HG03175 (cell line): ENCODE results near the gene TMEM273.

ENCODE experiments used
- ATAC-seq: cut with Tn5 transposase; IDR thresholded peaks from one replicate; pipeline ENCODE4 v1.9.1; 2021; ENCODE audit warnings: mild to moderate bottlenecking, moderate library complexity; ENCODE audit not compliant: unreplicated experiment

Gene TMEM273

DNA sequence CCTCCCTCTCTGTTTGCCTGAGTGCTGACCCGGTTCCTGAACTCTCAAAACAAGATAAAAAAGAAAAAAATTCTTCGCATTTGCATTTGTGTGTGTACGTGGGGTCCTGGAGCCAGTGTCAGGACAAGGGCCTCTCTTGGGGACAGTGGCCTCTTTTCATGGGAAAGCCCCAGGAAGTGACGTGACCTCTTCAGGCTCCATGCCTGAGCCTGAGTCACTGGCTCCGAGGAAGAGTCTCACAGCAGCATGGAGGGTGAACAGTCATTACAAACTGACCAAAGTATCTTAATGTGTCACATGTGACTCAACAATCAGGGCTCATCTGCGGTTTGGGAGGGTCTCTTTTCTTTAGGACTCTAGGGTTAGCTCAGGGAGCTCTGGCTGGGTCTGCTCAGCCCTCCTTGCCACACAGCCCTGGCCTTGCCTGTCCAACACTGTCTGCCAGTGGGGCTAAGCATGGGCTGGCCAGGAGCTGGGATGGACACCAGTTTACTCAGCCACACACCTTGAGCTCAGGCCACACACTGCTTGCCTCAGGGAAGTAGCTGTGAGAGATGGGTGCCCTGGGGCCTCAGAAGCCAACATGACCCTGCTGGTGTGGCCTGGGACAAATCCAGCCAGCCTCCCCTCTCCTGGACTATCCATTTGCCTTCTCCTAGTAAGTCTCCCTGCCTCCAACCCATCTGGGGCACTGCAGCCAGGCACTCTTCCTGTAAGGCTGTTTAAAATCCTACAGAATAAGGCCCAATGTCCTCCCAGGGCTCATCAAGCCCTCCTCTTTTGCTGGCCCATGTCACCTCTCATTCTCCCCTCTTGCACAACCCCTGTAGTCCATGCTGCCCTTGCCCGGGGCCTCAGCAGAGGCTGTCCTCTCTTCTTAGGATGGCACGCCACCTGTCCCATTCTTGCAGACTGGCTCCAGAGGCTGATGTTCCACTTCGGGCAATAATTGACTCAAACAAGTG is 10.5 kb downstream of the TMEM273 start:
- peak; percentile 75 for ATAC-seq

DNA sequence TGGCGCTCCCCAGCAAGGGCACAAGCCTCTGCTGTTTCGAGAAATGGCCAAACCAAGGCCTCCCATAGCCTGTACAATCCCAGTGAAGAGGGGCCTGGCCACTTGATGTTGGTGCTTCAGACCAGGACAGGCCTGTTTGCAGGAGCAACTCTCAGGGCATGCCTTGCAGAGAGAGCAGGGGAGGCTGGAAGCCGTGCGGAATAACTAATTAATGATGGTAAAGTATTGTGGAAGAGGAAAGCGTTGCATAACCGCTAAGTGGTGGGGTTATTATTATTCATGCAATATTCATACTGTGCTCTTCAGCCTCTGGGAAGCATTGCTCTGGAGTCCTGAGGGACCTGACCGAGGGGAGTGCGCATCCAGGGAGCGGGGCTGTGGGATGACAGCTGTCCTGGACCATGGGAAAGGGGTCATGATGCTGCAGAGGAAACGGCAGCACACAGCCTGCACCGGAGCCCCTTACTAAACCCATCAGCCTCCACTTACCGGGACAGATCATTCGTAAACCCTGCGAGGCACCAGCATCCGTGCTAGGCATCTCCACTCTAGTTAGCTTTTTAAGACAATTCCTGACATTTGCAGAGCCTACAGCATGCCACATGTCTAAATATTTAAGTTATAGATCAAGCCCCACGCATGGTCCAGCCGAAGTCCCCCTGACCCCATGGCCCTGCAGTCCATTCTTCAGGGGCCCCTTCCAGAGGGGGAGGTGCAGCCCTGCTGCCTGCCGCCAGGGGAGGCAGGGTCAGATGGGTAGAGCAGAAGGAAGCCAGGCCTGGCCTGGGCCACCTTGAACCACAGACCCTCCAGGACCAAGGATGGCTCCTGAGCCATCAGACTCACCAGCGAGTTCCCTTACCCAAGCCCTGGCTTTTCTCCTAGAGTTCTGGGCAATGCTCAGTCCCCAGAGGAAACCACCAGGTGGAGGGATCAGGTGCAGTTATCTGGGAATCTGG is 11.6 kb downstream of the TMEM273 start:
- no peak for ATAC-seq

GRCh38 chr10:49175587-49176309 is 12.4 kb downstream of the TMEM273 start:
- ATAC-seq: no peak

DNA sequence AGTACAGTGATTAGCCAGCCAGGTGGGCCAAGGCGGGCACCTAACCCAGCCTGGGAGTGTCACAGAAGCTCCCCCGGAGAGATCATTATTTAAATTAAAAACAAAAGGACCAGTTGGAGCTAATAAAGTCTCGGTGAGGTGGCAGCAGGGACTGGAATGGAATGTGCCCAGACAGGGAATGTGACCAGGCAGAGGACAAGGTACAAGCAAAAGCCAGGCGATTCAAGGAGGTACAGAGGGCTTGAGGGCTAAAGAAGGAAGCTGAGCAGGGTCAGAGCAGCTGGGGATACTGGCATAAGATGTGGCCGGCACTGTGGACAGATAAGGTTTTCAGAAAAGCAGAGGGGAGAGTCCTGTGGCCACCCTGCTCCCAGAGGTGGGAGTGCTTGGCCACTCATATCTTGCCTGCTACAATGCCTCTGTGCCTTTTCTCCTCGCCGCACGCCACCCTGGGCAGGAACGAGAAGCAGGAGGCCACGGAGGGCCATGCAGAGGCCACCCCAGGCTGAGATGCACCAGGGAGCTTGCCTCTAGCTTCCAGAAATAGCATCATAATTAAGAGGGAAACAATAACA is 13.2 kb downstream of the TMEM273 start:
- ATAC-seq: no peak

GRCh38 chr10:49174261-49174925 is 13.8 kb downstream of the TMEM273 start:
- no peak for ATAC-seq

DNA sequence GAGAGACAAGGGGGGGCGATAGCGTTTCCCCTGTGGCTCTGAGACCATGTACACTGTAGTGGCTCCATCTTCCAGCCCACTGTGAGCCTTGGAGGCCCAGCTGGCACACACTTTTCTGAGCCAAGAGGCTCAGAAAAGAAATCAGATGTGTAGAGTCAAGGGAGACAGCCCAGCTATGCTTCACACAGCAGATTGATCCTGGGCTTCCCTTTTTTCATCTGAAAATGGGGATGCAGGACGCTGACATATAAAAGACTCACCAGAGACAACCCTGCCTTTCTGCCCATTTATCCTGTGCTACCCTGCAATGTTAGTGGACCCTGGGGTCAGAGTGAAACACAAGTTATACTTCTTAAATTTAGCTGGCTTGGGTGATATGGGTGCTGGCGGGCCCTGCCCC is 14.3 kb downstream of the TMEM273 start:
- no peak for ATAC-seq

DNA sequence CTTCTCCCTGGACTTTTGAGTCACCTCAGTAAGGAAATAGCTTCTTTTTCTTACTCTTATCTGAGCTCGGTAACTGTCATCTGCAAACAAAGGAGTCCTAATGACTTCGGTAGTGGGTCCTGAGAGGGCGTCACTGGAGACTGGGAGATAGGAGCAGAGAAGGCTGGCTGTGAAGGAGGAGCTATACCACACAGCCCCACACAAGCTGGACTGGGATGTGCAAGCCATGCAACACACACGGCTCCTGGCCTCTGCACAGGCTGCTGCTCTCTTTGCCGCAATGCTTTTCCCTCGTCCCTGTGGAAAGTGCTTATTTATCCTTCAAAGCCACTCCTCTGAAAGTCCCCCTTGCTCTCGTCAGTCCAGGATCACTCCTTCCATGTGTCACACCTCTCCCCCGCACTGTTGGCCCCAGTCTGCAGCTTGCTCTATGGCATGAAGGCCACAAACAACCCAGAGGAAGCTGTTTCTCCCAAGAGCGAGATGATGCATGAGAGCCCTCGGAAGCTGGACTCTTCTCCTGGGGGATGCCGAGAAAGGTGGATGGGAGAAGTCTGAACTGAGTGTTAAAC is 14.9 kb downstream of the TMEM273 start:
- no peak for ATAC-seq

- no peak for ATAC-seq
Observed at GRCh38 chr10:49172777-49173132, 15.4 kb downstream of the TMEM273 start.

DNA sequence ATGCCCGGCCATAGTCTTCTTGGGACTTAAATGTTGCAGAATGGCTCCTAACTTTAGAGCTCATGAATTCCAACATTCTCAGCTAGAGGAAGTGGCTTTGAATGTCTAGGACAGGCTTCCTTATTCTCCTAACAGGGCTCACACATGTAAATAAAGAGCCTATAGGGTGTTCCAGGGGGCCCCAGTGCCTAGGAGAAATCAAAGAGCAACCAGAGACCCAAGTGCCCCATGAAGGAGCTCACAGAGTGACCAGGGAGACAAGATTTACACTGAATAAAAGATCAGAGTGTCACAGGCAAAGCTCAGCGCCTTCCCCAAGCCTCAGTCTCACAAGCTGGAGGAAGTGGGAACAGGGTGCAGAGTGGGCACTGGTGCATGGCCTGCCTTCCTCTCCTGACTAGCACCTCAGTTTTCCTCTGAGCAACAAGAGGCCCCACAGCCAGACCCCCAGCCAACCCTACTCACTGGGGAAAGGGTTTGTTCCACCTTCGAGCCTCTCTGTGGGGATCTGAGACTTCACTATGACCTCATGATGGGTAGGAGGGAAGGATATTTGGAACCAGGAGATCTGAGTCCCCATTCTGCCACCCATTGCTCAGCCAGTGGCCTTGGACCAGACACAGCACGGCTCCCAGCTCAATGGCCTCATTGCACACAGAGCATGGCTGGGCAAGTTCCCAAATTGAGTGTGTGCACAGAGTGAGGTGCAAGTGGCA is 16.0 kb downstream of the TMEM273 start:
- no peak for ATAC-seq

GRCh38 chr10:49171326-49172060 is 16.7 kb downstream of the TMEM273 start:
- no peak for ATAC-seq

DNA sequence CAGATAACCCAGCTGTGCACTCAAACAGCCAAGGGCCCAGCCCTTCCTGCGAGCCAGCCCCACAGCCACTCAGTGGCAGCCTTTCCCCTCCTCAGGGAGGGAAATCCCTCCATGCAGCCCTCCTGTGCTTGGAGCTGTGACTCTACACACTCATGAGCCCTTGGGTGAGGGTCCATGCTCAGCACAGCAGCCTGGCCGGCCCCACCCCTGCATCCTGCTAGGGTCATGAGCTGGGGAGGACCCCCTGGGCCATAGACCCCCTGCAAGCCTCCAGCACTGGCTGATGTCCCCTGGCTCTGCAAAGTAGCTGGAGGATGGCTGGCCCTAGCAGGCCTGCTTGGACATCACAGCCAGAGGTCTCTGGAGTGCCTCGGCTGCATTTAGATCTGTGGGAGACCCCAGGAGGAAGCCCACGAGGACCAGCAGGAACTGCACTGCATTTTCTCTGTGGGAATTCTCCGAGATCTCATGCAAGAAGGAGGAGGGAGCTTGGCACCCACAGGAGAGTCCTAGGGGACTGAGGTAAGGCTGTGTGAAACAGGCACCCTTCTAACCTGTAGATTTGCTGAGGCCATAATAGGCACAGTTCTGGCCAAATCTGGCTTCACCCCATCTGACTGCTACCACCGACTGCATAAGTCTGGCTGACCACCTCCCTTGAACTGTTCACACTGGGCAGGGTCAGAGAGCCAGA is 17.4 kb downstream of the TMEM273 start:
- ATAC-seq: no peak

DNA sequence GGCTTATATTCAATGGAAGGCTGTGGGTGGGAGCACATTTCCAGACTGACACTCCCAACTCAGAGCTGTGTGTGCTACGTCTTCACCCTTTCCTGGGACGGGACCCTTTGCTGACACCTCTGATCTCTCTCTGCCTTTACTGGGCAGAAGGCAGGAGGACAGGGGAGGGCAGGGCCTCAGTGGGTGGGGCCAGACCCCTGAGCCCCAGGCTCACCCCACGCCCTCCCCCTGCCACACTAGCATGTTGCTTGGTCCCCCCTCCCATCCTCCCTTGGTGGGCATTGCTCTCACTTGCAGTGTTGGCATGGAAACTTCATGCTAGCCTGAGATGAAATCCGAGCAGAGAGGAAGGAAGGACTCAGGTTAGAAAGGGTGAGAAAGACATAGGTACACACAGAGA is 18.4 kb downstream of the TMEM273 start:
- ATAC-seq: no peak

DNA sequence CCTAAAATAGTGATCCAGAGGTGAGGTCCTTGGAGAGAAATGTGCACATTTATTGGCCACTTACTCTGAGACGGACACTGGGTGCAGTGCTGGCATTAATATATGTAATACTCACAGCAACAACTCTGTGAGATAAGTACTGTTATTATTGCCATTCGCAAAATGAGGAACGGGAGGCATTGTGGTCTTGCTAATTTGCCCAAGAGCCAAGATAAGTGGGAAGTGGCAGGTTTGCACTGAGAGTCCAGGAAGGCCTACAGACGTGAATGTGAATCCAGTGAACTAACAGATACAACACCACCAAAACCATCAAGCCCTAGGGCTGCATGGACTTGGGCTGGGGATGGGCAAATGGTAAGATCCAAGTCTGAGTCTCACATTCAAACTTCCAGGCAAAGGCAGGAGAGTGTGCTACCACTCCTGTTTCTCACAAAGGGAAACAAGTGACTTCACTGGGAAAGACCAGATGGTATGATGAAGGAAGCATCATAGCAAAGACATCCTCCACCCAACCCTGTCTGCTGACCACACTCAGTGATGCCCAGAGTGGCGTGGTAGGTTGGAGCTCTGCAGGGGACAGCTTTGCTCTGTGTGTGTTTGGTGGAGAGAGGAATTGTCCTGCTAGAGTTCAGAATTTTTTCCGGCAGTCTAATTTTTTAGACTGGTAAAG is 19.2 kb downstream of the TMEM273 start:
- no peak for ATAC-seq

- no peak for ATAC-seq
Observed at GRCh38 chr10:49168171-49168540, 20.0 kb downstream of the TMEM273 start.

DNA sequence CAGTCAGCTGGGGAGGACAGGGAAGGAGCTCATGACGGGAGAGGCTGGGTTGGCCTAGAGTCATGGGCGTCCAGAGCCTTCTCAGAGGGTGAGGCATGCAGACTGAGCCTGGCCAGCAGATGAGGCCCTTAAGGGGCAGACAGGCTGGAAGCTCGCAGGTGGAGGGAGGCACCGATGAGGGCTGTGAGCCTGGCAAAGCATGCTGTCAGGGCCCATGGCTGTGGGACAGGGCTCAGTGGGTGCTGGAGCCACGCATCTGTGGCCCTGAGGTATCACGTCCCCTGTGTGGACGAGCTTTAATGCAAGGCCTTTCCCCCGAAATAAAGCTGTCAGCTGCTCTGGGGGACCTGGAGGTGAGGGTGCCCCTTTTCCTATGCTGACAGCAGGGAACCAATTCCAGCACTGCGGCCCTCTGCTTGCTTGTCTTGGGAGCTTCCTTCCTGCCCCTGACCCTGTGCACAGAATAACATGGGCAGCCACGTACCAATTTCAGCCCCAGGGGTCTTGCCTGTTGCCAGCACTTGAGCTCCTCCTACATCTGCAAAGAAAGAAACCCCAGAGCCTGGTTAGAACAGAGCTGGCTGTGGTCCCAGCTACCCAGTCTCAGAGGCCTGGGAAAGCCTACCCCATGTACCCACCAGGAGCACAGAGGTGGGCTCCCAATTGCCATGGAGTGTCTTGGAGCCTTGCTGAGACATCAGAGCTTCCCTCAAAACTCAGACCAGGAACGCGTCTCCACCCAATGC is 20.6 kb downstream of the TMEM273 start:
- ATAC-seq: no peak

- ATAC-seq: no peak
Observed at GRCh38 chr10:49166484-49167400, 21.4 kb downstream of the TMEM273 start.
